Ammon's horn (tissue), 1 donor: ENCODE data around the gene UGP2.
"Not testable (repeated sequence)": the region's sequence is repeated elsewhere in the genome, so short reads cannot be mapped to it uniquely, and the experiment has no call there.

Source experiments
- DNase-seq: peaks from one replicate; pipeline ENCODE4 v3.0.0-alpha.2; 2016; ENCODE audit warnings: low spot score

UGP2 gene

GRCh38 chr2:63841254-63842022 is at the start of gene UGP2:
Gene UGP2, plus strand, starts transcription at chr2:63841896. Its CDS starts 290 bp downstream, at chr2:63842186.
- DNase-seq: peak; percentile 89

DNA sequence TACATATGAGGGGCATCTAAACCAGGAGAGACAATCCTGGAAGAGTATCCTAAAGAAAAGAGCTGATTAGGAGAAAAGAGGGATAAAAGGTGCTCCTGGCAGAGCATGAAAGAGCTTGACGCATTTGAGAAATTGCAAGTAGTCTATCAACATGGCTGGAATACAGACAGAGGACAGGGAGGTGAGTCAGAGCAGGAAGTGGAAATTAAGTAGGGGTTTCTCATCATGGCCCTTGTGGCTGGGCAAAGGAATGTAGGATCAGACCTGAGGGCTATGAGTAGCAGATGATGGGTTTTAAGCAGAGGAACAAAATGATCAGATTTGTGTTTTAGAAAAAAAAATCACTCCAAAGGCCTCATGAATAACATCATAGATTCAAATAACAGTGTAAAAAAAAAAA is 49.2 kb upstream of the UGP2 start:
- no peak for DNase-seq

DNA sequence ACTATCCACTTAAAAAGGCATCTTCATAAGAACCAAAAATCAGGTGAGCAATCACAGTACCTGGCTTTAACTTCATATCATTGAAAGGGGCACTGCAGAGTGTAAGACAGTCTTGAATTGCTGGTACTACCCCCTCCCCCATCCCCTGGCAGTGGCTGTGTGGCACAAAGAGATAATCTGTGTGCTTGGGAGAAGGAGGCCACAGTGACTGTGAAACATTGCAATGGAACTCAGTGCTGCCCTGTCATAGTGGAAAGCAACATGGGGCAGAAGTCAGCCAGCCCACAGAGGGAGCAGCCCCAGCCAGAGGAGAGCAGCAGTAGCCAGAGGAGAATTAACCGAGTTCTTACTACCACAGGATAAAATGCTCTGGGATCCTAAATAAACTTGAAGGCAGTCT is 45.3 kb upstream of the UGP2 start:
- DNase-seq: no peak

GRCh38 chr2:63796796-63797195 is 44.9 kb upstream of the UGP2 start:
- no peak for DNase-seq

- DNase-seq: no peak
Measured at GRCh38 chr2:63801455-63801854, 40.2 kb upstream of the UGP2 start.

GRCh38 chr2:63805412-63805811 is 36.3 kb upstream of the UGP2 start:
- no peak for DNase-seq

- DNase-seq: not testable (repeated sequence)
Measured at GRCh38 chr2:63808036-63808435, 33.7 kb upstream of the UGP2 start.

DNA sequence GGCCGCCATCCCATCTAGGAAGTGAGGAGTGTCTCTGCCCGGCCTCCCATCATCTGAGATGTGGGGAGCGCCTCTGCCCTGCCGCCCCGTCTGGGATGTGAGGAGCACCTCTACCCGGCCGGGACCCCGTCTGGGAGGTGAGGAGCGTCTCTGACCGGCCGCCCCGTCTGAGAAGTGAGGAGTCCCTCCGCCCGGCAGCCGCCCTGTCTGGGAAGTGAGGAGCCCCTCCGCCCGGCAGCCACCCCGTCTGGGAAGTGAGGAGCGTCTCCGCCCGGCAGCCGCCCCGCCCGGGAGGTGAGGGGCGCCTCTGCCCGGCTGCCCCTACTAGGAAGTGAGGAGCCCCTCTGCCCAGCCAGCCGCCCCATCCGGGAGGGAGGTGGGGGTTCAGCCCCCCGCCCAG is 32.8 kb upstream of the UGP2 start:
- not testable (repeated sequence) for DNase-seq

DNA sequence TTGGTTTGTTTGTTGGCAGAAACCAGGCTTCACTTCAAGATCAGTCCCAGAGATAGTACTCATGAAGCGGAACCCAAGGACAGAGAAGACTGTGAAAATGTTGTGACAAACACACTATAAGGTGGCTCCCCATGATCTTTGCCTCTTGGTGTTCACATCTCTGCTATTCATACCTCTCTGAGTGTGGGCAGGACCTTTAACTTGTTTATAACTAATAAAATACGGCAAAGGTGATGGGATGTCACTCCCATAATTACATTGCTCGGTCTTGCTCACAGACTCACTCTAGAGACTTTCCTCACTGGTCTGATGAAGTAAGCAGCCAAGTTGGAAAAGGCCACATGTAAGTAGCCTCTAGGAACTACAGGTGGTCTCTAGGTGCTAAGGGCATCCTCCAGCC is 30.6 kb upstream of the UGP2 start:
- no peak for DNase-seq

GRCh38 chr2:63811870-63812269 is 29.8 kb upstream of the UGP2 start:
- not testable (repeated sequence) for DNase-seq

DNA sequence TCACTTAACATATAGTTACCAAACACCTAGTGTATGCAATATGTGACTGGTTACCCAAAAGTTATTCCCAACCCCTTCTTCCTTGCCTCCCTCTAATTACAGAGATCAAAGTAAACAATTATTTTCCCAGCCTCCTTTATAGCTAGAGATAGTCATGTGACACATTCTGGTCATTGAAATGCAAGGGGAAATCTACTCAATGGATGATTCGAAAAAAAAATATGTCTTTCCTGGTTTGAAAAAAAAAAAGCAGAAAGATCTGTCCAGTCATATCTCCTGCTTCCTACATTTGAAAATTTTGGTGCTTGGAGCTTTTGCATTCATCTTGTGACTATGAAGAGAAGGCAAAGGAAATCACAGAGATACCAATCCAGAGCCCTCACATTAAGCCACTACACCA is 27.6 kb upstream of the UGP2 start:
- DNase-seq: no peak

GRCh38 chr2:63817382-63817781 is 24.3 kb upstream of the UGP2 start:
- no peak for DNase-seq

DNA sequence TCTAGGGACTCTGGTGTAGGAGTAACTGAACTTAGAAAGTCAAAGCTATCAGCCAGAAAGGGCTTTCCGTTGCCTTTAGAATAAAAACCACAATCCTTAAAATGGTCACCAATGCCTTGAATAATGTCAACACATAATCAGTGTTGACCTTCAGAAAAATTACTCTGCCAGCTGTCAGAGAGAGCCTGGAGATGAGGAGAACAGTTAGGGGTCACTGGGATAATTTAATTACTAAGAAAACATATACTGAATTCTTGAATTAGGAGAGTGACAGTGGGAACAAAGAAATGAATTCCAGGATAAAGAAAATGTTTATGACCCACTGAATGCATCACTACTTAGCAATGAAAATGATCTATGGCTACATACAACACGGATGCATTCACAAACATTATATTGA is 23.4 kb upstream of the UGP2 start:
- DNase-seq: no peak

DNA sequence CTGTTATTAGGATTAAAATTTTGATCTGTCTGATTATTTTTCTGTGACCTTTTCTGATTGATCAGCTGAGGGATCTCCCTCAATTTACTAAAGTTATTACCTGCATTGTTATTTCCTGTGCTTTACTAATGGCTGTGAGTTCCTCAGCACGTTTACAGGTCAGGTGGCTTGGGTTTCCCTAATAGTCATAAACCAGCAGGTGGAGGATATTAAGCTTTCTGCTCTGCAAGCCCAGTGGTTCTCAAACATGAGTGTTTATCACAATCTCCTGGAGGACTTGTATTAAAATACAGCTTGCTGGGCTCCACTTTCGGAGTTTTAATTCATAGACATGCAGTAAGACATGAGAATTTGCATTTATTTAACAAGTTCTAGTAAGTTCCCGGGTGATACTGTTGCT is 22.4 kb upstream of the UGP2 start:
- DNase-seq: no peak

GRCh38 chr2:63819765-63820717 is 21.7 kb upstream of the UGP2 start:
- peak; percentile 38 for DNase-seq

DNA sequence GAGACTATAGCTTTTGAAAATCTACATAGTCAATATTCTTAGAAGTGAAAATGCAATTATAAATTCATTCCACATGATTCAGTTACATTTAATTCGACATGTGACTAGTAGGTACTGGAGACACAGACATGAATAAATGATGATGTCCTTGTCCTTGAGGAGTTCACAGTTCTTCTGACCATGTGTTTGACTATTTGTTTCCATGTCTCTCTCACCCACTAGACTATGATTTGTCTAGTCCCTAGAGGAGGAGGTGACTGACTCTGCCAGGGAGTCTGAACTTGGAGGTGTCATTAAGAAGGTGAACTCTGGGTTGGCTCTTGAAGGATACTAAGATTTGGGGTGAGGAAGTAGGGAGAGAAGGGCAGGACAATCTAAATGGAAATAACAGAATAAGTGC is 20.7 kb upstream of the UGP2 start:
- DNase-seq: no peak

GRCh38 chr2:63821396-63821795 is 20.3 kb upstream of the UGP2 start:
- DNase-seq: no peak

GRCh38 chr2:63822478-63822877 is 19.2 kb upstream of the UGP2 start:
- no peak for DNase-seq

GRCh38 chr2:63827749-63828148 is 13.9 kb upstream of the UGP2 start:
- DNase-seq: no peak

DNA sequence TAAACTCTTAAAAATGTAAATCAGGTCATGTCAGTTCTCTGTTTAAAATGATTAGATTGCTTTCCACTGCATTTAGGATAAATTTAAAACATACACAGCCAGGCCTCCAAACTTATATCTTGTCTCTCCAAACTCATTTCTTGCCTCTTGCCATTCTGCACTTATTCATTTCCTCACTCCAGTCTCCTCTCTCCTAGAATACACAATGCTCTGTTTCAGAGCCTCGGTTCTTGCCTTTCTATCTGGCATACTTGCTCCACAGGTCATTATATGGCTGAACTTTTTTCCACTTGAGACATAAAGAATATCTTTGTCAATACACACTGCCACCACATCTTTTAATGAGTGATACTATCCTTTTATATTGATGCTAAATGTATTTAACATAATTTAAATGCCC is 10.5 kb upstream of the UGP2 start:
- no peak for DNase-seq

GRCh38 chr2:63834401-63834800 is 7.3 kb upstream of the UGP2 start:
- DNase-seq: no peak

- DNase-seq: no peak
Measured at GRCh38 chr2:63837036-63837594, 4.6 kb upstream of the UGP2 start.
